ENCODE measurements around the gene EPHA4.

DNA sequence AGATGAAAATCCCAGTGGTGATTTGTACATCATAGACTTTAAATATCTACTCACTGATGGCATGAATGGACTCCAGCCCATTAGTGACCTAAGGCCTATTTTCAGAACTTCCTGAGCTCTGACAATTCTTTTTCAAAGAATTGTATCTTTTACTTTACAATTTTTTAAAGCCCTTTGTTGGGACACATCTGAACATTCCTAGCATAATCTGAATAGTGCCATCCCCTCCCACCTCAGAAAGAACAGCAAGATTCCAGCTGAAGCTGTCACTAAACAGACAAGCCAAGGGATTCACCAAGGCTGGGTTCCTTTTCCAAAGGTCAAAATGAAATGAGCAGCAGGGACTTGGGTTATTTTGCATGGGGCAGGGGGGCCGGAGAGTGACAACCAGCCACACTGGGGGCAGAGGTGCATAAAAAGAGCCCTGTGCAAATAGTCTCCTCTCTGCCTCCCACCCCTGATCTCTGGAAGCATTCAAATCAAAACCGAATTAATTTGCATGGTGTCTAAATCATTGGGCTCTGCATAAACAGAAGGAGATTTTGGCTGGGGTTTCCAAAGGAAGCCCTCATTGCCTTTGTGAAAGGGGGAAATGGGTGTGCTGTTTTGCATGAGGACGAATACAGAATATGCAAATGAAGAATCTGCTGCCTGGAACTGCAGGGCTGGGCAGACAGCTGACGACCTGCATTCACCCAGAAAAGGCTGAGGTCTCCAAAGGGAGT lies 17.2 kb downstream of the EPHA4 start:
- TF ChIP-seq, protein P1, sequence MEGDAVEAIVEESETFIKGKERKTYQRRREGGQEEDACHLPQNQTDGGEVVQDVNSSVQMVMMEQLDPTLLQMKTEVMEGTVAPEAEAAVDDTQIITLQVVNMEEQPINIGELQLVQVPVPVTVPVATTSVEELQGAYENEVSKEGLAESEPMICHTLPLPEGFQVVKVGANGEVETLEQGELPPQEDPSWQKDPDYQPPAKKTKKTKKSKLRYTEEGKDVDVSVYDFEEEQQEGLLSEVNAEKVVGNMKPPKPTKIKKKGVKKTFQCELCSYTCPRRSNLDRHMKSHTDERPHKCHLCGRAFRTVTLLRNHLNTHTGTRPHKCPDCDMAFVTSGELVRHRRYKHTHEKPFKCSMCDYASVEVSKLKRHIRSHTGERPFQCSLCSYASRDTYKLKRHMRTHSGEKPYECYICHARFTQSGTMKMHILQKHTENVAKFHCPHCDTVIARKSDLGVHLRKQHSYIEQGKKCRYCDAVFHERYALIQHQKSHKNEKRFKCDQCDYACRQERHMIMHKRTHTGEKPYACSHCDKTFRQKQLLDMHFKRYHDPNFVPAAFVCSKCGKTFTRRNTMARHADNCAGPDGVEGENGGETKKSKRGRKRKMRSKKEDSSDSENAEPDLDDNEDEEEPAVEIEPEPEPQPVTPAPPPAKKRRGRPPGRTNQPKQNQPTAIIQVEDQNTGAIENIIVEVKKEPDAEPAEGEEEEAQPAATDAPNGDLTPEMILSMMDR (conservative IDR thresholded peaks at IDR 0.05; ENCODE audit: low read length), result no peak
- no peak for TF ChIP-seq EZH2phosphoT487 (IDR thresholded peaks at IDR 0.05; ENCODE audit: borderline replicate concordance)

Data from Loucy (cell line).